D721Med (cell line): Measurements from ENCODE around the gene SLC38A10.

ENCODE experiments used
- DNase-seq: peaks from one replicate; pipeline ENCODE4 v3.0.0; 2011; ENCODE audit warnings: low spot score; ENCODE audit not compliant: insufficient read length
- FAIRE-seq: peaks from 2 replicates; lab custom pipeline; 2011; peaks lifted over from hg19 to GRCh38; lab: Jason Lieb, UNC
- TF ChIP-seq, protein P1 (sequence below): IDR thresholded peaks from 2 replicates; pipeline ENCODE4 v1.5.1; 2012; ENCODE audit warnings: mild to moderate bottlenecking, control low read depth; ENCODE audit not compliant: insufficient read depth; ENCODE audit errors: missing control alignments

Gene SLC38A10

DNA sequence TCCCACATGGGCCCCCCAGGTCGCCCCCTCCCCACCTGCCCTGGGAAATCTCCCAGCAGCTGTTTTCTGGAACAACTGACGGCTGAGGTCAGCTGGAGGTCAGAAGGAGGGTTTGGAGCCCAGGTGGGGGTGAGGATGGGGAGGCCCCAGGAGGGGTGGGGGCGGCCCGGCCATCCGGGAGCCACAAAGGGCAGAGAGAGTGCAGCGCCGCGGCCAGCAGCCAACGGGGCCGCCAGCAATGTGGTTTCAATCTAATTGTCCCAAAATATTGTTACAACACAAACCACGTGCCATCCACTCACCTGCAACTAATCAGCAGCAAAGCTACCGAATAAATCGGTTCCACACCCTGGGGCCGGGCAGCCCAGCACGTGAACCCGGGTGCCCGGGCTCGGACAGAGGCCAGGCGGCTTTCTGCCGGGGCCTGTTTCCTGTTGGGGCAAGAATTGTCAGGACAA is 28.3 kb upstream of the SLC38A10 start:
- no peak for FAIRE-seq
- TF ChIP-seq, protein P1, sequence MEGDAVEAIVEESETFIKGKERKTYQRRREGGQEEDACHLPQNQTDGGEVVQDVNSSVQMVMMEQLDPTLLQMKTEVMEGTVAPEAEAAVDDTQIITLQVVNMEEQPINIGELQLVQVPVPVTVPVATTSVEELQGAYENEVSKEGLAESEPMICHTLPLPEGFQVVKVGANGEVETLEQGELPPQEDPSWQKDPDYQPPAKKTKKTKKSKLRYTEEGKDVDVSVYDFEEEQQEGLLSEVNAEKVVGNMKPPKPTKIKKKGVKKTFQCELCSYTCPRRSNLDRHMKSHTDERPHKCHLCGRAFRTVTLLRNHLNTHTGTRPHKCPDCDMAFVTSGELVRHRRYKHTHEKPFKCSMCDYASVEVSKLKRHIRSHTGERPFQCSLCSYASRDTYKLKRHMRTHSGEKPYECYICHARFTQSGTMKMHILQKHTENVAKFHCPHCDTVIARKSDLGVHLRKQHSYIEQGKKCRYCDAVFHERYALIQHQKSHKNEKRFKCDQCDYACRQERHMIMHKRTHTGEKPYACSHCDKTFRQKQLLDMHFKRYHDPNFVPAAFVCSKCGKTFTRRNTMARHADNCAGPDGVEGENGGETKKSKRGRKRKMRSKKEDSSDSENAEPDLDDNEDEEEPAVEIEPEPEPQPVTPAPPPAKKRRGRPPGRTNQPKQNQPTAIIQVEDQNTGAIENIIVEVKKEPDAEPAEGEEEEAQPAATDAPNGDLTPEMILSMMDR = no peak
- no peak for DNase-seq

DNA sequence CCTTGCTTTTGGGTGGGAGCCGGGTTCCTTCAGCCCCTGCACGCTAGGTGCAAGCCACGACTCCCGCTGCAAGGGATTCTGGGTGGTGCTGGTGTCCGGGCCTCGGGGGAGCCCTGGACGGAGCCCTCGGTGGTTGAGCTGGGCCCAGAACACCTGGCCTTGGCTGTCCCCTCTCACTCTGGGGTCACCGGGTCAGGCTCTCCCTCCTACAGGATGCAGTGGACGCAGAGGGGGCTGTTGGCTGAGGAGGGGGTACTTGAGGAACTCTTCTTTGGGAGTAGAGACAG is 27.9 kb upstream of the SLC38A10 start:
- TF ChIP-seq, protein P1 = no peak
- no peak for FAIRE-seq
- no peak for DNase-seq

DNA sequence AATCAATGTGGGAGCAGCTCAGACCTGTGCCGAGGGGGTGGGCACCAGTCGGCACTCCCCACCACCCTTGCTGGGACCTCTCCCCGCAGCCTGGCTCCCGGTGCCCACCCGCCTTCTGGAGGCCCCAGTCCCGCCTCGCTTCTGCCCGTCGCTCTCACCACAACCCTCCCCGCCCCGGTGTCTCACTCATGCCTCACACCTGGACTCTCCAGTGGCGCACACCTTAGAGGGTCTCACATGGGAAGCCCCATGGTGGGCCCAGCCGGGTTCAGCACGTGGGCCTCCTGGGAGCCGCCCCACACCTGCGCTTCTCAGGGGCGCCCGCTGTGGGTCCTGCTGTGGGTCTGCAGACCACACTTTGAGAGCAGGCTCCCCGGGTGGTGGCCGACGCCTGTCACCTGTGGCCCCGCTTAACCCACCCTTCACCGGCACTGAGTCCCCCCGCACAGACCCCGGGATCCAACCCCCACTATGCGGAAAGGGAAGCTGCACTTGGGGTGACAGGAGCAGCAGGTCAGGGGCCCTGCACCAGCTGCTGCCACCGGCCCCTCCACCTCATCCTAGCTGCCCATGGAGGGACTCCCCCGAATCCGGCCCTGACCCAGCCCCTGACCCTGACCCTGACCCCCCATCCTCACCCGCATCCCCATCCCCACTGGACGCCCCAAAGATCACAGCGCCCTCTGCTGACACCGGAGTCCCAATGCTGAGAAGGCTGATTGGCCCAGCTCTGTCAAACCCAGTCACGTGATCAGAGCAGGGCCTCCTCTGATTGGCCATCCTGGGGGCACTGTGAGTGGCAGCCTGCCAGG is 27.4 kb upstream of the SLC38A10 start:
- FAIRE-seq = no peak
- TF ChIP-seq, protein P1 = peak; percentile 25
- peak; percentile 72 for DNase-seq

DNA sequence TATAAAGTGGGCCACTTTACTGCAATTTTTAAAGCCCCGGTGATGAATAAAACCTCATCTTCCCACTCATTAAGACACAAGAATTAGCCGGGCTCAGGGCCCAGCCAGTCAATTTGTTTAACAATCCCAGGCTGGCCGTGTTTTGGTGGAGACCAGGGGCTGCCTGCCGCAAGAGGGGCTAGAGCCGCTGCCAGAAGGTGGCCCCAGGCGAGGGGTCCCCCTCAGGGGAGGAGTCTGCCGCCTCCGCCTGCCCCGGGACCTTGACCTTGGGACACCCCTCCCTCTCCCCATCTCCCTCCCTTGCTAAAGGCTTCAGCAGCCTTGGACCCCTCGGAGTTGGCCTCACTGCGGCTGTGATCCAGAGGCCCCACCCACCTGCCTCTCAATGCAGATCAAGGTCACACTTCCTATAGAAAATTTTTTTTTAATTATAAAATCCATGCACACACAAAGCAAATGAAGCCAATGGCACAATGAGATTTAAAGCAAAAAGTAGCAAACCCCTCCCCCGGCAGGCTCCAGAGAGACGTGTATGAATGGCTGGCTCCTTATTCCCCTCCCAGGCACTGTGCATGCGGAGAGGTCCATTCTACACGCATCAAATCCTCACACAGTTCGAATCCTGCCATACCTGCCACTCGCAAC is 23.0 kb upstream of the SLC38A10 start:
- TF ChIP-seq, protein P1 = no peak
- DNase-seq (no peak), FAIRE-seq (no peak)

DNA sequence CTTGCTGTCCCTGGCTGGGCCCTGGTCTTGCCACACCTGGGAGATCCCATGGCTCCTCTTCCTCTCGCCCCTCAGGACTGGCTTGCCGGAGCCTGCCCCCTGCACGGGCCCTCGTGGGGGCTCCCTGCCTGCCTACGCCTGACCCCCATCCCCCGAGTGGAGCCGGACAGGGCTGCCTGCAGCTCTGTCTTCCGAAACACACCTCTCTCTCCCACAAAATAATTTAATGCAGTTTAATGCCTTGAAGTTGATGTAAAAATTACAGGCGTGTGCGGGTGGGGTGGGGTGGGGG is 22.4 kb upstream of the SLC38A10 start:
- TF ChIP-seq, protein P1 = no peak
- no peak for FAIRE-seq
- no peak for DNase-seq

DNA sequence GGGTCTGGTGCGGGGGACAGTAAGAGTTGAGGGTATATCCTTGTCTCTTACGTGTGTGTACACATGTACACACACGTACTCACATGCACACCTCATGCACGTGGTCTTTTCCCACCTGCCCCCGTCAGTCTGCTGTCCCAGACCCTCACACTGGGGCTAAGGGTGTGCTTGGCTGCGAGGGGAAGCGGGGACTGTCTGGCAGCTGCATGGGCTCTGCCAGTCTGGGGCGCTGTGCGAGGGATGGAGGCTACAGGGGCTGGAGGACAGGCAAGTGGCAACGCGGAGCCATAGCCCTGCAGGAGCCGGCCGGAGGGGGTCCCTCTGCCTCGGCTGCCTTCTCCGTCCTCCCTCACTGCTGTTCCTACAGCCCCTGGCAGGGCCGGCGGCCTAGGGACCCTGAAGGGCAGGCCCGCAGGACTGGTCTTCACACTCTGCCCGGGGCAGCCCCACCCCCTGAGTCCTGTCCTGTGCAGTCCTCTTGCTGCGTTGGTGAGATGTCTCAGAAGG is 20.8 kb upstream of the SLC38A10 start:
- DNase-seq = no peak
- TF ChIP-seq, protein P1 = no peak
- no peak for FAIRE-seq
